K562 (cell line): ENCODE results near the gene DPEP1. TPM values are rescaled to one million over a fixed set of nuclear protein-coding genes. Genes with fewer than 3 reads are reported as not detected.
A peak's percentile ranks its signal among the peaks of the same experiment; 100 is the strongest.

Experiments
- ATAC-seq: fragments of 200-7000 bp; cut with Tn5 transposase; 3 replicates; pipeline ENCODE4 v1.9.1; 2020; ENCODE audit warnings: moderate library complexity
- BruUV-seq: library from RNA; stranded (reverse); fragments of 400-500 nt; replicated peaks from 2 replicates; lab custom pipeline; 2021; lab: Mats Ljungman, UMichigan
- CTCF ChIA-PET: fragments of 300-600 bp; formaldehyde crosslinking; extraction: SDS; loops from one replicate; lab custom pipeline; 2021; ENCODE audit warnings: low intra/inter-chr PET ratio; lab: Yijun Ruan, JAX
- POLR2A ChIA-PET: fragments of 300-600, 350-650 bp; sonication (Branson Sonifier 250); formaldehyde crosslinking; extraction: SDS; loops from one replicate; lab custom pipeline; 2021; ENCODE audit warnings: antibody characterized with exemption, inconsistent platforms; lab: Yijun Ruan, JAX
- DNase-seq, 4 experiments: peaks; one replicate each; pipeline versions ENCODE4 v3.0.0 to v3.0.0-alpha.2; 2011 to 2018; ENCODE audit warnings: low spot score in 3 of 4, mixed read lengths in 3 of 4; ENCODE audit errors: extremely low read depth in 1 of 4
- FAIRE-seq: peaks from 2 replicates; lab custom pipeline; 2011; peaks lifted over from hg19 to GRCh38; lab: Jason Lieb, UNC
- H2AFZ ChIP-seq: 2 replicates; pipeline ENCODE4 v1.6.0; 2011; ENCODE audit warnings: low read depth, low read length, control low read depth, inconsistent platforms
- H3K27ac ChIP-seq: fragments of 200-600 bp; 3 replicates; pipeline ENCODE4 v1.8.0; 2011; ENCODE audit warnings: low read depth, mild to moderate bottlenecking, control low read depth, inconsistent platforms, low read length, moderate library complexity, mixed read lengths; ENCODE audit errors: extremely low read depth
- H3K27me3 ChIP-seq, 2 experiments: fragments of 300-600 bp in 1 of 2; 2 replicates in 1 of 2; 3 replicates in 1 of 2; pipeline versions ENCODE4 v1.6.0 to v1.8.0; 2011; ENCODE audit warnings: inconsistent platforms in 2 of 2, low read length in 2 of 2, mild to moderate bottlenecking in 1 of 2, mixed read lengths in 1 of 2, moderate library complexity in 1 of 2; ENCODE audit not compliant: control insufficient read depth in 2 of 2, insufficient read depth in 2 of 2
- H3K36me3 ChIP-seq: fragments of 300-600 bp; 3 replicates; pipeline ENCODE4 v1.8.0; 2011; ENCODE audit warnings: mild to moderate bottlenecking, low read length, inconsistent platforms; ENCODE audit not compliant: control insufficient read depth, insufficient read depth
- H3K4me1 ChIP-seq, 2 experiments: fragments of 200-600 bp in 1 of 2; replicated peaks in 1 of 2; 2 replicates in 1 of 2; 3 replicates in 1 of 2; pipeline versions ENCODE4 v1.5.1 to v1.8.0; 2011; ENCODE audit warnings: inconsistent platforms in 2 of 2, low read length in 2 of 2, mild to moderate bottlenecking in 1 of 2, mixed read lengths in 1 of 2, moderate library complexity in 1 of 2; ENCODE audit not compliant: control insufficient read depth in 2 of 2, insufficient read depth in 2 of 2
- H3K4me2 ChIP-seq: 2 replicates; pipeline ENCODE4 v1.6.1; 2011; ENCODE audit warnings: low read length, control low read depth, inconsistent platforms, mixed read lengths; ENCODE audit not compliant: insufficient read depth
- H3K4me3 ChIP-seq: fragments of 200-600 bp; sonication (generic), shearing (Covaris generic); 2 replicates; pipeline ENCODE4 v1.5.1; 2016; ENCODE audit warnings: control low read depth, inconsistent platforms
- H3K79me2 ChIP-seq: fragments of 200-600 bp; 3 replicates; pipeline ENCODE4 v1.8.0; 2011; ENCODE audit warnings: low read length, inconsistent platforms; ENCODE audit not compliant: control insufficient read depth, insufficient read depth
- H3K9ac ChIP-seq, 2 experiments: 2 replicates each; pipeline versions ENCODE4 v1.6.0 to v1.6.1; 2011; ENCODE audit warnings: low read depth in 2 of 2, low read length in 2 of 2, control low read depth in 1 of 2, inconsistent platforms in 1 of 2, mild to moderate bottlenecking in 1 of 2, mixed read lengths in 1 of 2; ENCODE audit not compliant: insufficient read depth in 1 of 2
- H3K9me1 ChIP-seq: one replicate; pipeline ENCODE4 v1.6.0; 2011; ENCODE audit warnings: inconsistent platforms, mild to moderate bottlenecking, low read length, moderate library complexity; ENCODE audit not compliant: control insufficient read depth, insufficient read depth
- H3K9me3 ChIP-seq: replicated peaks from 2 replicates; pipeline ENCODE4 v1.5.1; 2011; ENCODE audit warnings: low read depth, low read length, inconsistent platforms; ENCODE audit not compliant: control insufficient read depth, insufficient read depth
- H4K20me1 ChIP-seq: replicated peaks from 2 replicates; pipeline ENCODE4 v1.6.1; 2011; ENCODE audit warnings: low read length, inconsistent platforms, mixed read lengths; ENCODE audit not compliant: control insufficient read depth, insufficient read depth
- ELF1 ChIP-seq: fragments of 200-800 bp; sonication (Bioruptor generic); IDR thresholded peaks from 2 replicates; pipeline ENCODE4 v1.6.1; 2016; ENCODE audit warnings: missing genetic modification characterization, missing compliant biosample characterization
- HMGN3 ChIP-seq: IDR thresholded peaks from 2 replicates; pipeline ENCODE4 v1.6.1; 2011; ENCODE audit warnings: borderline replicate concordance, low read depth, mild to moderate bottlenecking, mixed read lengths, low read length; ENCODE audit not compliant: insufficient read length; ENCODE audit errors: extremely low read depth
- HMGXB4 ChIP-seq: sonication (generic); formaldehyde crosslinking; IDR thresholded peaks from 2 replicates; pipeline ENCODE4 v1.8.1; 2023; ENCODE audit warnings: mild to moderate bottlenecking, missing genetic modification reagents
- NCOA1 ChIP-seq: fragments of 450-650 bp; IDR thresholded peaks from 2 replicates; pipeline ENCODE4 v1.6.1; 2016; ENCODE audit warnings: low read depth
- RBM22 ChIP-seq: fragments of 200-400 bp; formaldehyde crosslinking; IDR thresholded peaks from 2 replicates; pipeline ENCODE4 v1.6.1; 2018; ENCODE audit warnings: low read length, low read depth; ENCODE audit not compliant: poor library complexity, severe bottlenecking
- RBM39 ChIP-seq: fragments of 200-400 bp; formaldehyde crosslinking; optimal IDR thresholded peaks from 2 replicates; pipeline ENCODE3; 2018; ENCODE audit warnings: low read depth, low read length
- STAT6 ChIP-seq: sonication (generic); formaldehyde crosslinking; IDR thresholded peaks from 2 replicates; pipeline ENCODE4 v1.8.1; 2023; ENCODE audit warnings: mild to moderate bottlenecking, missing genetic modification reagents
- TRIM28 ChIP-seq: fragments of 450-650 bp; IDR thresholded peaks from 2 replicates; pipeline ENCODE4 v1.6.1; 2017
- ZBTB43 ChIP-seq: sonication (generic); formaldehyde crosslinking; IDR thresholded peaks from 2 replicates; pipeline ENCODE4 v1.8.0; 2023; ENCODE audit warnings: mild to moderate bottlenecking, missing genetic modification reagents
- ZNF212 ChIP-seq: fragments of 450-650 bp; formaldehyde crosslinking; IDR thresholded peaks from 2 replicates; pipeline ENCODE4 v1.4.0; 2020; ENCODE audit warnings: mild to moderate bottlenecking
- WGBS: fragments of 100-300 bp; shearing (Covaris generic); methylation state at CpG from one replicate; pipeline ENCODE4 v1.1.6; 2016; ENCODE audit warnings: low coverage, mixed read lengths; ENCODE audit not compliant: insufficient coverage; ENCODE audit errors: missing lambda C conversion rate; 5-methylcytosine and 5-hydroxymethylcytosine counted together
- in situ Hi-C: fragments of 300-500 bp; cut with MboI; formaldehyde crosslinking; loops from 4 replicates; pipeline ENCODE4 v1.15.0; 2018; ENCODE audit warnings: inconsistent platforms, mixed read lengths
- intact Hi-C: fragments of 100-400 bp; cut with micrococcal nuclease; formaldehyde crosslinking; loops from 2 replicates; pipeline ENCODE4 v1.14.2; 2022
- polyA plus RNA-seq, 8 experiments: library from polyadenylated mRNA; depleted of rRNA in 4 of 8; stranded (reverse) in 5 of 8; unstranded in 3 of 8; fragments of >200 nt; fragmentation: Nextera tagmentation in 2 of 8; fragmentation: Illumina TruSeq in 1 of 8; extraction: Ambion mirVana in 2 of 8; extraction: Trizol in 1 of 8; gene quantifications; 2 replicates each; pipeline versions ENCODE4 v1.2.1 to v1.2.3, GENCODE V29; 2011 to 2014; ENCODE audit warnings: inconsistent platforms in 1 of 8, missing spikeins in 1 of 8
- total RNA-seq, 7 experiments: library from RNA; depleted of rRNA in 6 of 7; stranded (reverse); fragments of >200 nt in 6 of 7; fragmentation: Illumina TruSeq in 2 of 7; extraction: Trizol in 2 of 7; gene quantifications; 2 replicates each; pipeline versions ENCODE4 v1.2.1 to v1.2.3, GENCODE V29; 2011 to 2021; ENCODE audit warnings: low replicate concordance in 1 of 7

The DPEP1 gene
- total and polyA plus RNA-seq, 9 of the 15 experiments (the other 6 are each of a cell fraction or from before 2014, with no cell fraction given) = 0.14 to 0.31 (median 0.20) TPM; not detected in 6

GRCh38 chr16:89565506-89566372, 47.7 kb upstream of the DPEP1 start:
- peaks cover 40% of the 10 kb centered on the region for H3K36me3 ChIP-seq
- ATAC-seq (peak; percentile 58), DNase-seq (peak; percentile 59 to 81 (median 61)), FAIRE-seq (no peak)
- no TSS peak for BruUV-seq
- peaks cover 6% of the 10 kb centered on the region for H3K9me1 ChIP-seq
- H3K4me1 ChIP-seq = peaks cover 39 to 65% of the 10 kb centered on the region in 2 experiments
- H3K4me2 ChIP-seq = peak overlapping the region; percentile 99
- peak overlapping the region; percentile 17 to 90; a peak in 3 of 4 replicates for H3K9ac ChIP-seq
- peak overlapping the region; percentile 10; the same call in 1 of the 2 replicates for H2AFZ ChIP-seq
- peaks cover 39% of the 10 kb centered on the region for H3K79me2 ChIP-seq
- intact Hi-C loops (loop anchor here (10.0 kb wide), 1 partner anchor 761 kb away; the partner anchor contains the start of gene CDT1), in situ Hi-C loops (no loop called here)
- peak overlapping the region; percentile 21; the same call in 1 of the 3 replicates for H3K27ac ChIP-seq
- 0 out of 2 replicates have a peak, but pooled peaks cover 2% of the 10 kb centered on the region for H3K9me3 ChIP-seq
- WGBS = 1% methylated on average over 46 of the region's 46 CpGs
- ChIA-PET CTCF (no interaction called here), POLR2A (interaction anchor here (0.5 to 2.7 kb wide), 10 partner anchors 8 to 1925 kb away, joined by 3 to 15 read pairs (median 4); partner anchors contain the start of genes CPNE7 and VPS9D1)
- peak overlapping the region; percentile 7; the same call in 1 of the 2 replicates for H3K4me3 ChIP-seq
- no peaks in the 10 kb centered on the region; a peak in 1 of 5 replicates for H3K27me3 ChIP-seq
- H4K20me1 ChIP-seq = peaks cover 60% of the 10 kb centered on the region
- TF ChIP-seq RBM39 = peak; percentile 30
- peak; percentile 69 for TF ChIP-seq ELF1
- TF ChIP-seq HMGN3 = peak; percentile 58
- TF ChIP-seq NCOA1 = no peak
- TF ChIP-seq RBM22 = peak; percentile 97
- TF ChIP-seq ZBTB43 (CRISPR knock-in tag) = no peak
- TF ChIP-seq STAT6 (CRISPR knock-in tag) = no peak
- peak; percentile 45; the same call in 1 of the 2 replicates for TF ChIP-seq HMGXB4 (CRISPR knock-in tag)
- 0 out of 2 replicates have a peak, but pooled peaks have one; percentile 47 for TF ChIP-seq ZNF212 (CRISPR knock-in tag)
- no peak for TF ChIP-seq TRIM28
